Suprapubic skin (tissue), 4 donors: ENCODE measurements around the gene SOS2.

Experiments
- CTCF ChIP-seq, 2 donors: fragments of 200-600 bp in 1 of 2; fragments of 450-650 bp in 1 of 2; sonication (generic) in 1 of 2; IDR thresholded peaks; one replicate each; pipeline ENCODE4 v1.5.1; 2016 to 2019; ENCODE audit warnings: antibody characterized with exemption in 2 of 2, mild to moderate bottlenecking in 1 of 2, moderate library complexity in 1 of 2
- POLR2A ChIP-seq, 2 donors: fragments of 450-650 bp; IDR thresholded peaks; one replicate each; pipeline ENCODE4 v1.6.1; 2017; ENCODE audit warnings: antibody characterized with exemption in 2 of 2, mild to moderate bottlenecking in 2 of 2, moderate library complexity in 2 of 2
- POLR2AphosphoS5 ChIP-seq, 3 donors: sonication (generic); formaldehyde crosslinking; IDR thresholded peaks; one replicate each; pipeline ENCODE4 v1.6.1; 2017; ENCODE audit warnings: antibody characterized with exemption in 3 of 3

GRCh38 chr14:50122291-50122690 is 109.1 kb downstream of the SOS2 start:
- TF ChIP-seq POLR2AphosphoS5 (IDR thresholded peaks at IDR 0.05) (no peak), CTCF (IDR thresholded peaks at IDR 0.05) (no peak), POLR2A (IDR thresholded peaks at IDR 0.05) (no peak)
